ENCODE data around the gene TNFRSF14.

Gene TNFRSF14

DNA sequence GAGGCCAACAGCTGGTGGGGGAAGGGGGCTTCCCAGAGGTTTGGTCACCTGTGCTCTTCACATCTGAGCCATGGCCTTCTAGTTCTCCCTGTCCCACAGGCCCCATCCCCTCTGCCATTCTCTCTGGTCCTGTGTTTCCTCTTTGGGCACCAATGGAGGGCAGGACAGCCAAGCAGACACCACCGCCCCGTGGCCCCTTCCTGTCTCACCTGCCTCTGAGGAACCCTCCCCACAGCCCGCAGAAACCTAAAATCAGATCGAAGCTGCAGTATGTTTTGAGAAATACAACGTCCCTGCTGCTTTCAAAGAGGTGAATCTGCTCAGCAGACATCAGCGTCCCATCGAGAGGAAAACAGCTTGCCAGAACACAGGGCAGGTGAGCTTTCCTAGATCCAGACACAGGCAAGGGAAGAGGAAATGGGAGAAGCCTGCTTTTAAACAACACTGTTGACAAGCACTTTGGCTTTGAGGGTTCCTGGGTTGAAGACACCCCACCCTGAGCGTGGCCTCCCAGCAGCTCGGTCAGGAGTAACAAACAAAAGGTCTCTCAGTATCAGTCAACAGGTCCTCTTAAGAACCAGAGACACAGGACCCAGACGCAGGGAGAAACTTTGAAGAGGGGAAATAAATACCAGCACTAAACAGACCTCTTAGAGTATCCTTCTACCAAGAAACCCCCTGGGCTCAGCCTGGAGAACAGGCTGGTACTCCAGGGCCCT is 32.1 kb upstream of the TNFRSF14 start:
- DNase-seq: no peak

DNA sequence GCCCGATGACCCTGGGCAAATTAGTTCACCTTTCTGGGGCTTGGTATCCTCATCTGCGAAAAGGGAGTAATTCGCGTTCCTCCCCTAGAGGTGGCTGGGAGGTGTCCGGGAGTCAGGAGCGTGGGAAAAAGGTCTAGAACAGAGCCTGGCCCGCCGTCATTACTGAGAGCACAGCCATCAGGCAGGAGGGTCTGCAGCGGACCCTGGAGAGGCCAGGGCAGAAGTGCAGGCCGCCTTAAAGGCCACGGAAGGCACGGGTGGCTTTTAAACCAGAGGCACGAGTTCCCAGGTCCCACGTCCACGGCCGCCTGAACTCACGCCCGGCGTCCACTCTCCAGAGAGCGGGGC is 30.6 kb upstream of the TNFRSF14 start:
- DNase-seq: no peak

DNA sequence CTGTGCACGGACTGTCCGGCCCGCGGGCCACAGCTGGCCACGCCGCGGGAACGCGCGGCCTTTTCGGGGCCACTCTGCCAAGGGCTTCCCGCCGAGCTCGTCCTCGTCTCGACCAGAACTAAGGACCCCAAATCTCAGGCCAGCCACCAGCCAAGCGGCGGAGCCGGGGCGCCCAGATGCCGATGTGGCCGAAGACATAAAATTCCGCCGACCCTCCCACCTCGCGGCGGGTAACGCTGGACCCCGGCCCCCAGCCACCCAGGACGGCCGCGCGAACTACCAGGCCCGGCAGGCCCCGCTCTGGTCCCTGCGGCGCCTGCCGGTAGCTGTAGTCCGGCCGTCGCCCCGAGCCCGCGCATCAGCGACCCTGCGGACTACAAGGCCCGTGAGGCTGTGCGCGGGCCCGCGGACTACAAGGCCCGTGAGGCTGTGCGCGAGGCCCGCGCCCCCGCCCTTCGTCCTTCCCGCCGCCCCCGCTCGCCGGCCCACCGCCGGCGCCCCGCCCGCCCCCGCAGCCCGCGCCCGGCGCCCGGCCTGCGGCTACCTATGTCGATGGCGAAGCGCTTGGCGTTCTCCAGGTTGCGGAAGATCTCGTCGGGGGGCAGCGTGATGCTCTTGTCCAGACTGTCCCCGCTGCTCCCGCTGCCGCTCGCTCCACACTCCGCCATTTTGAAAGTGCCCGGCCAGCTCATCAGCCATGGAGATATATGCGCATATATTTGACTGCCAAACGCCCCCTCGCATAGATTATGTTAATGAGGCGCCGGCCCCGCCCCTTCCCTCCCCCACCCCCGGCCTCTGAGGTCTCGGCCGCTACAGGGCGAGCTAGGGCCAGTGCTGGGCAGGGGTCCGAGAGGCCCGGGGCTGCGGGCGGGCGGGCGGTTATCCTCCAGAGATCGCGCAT is 30.0 kb upstream of the TNFRSF14 start, which contains the start of gene PANK4:
Gene PANK4, minus strand, starts transcription at position 677 of the 904 bp plus-strand sequence. Its CDS starts 9 bp downstream, at position 668.
- DNase-seq: peak; percentile 77

DNA sequence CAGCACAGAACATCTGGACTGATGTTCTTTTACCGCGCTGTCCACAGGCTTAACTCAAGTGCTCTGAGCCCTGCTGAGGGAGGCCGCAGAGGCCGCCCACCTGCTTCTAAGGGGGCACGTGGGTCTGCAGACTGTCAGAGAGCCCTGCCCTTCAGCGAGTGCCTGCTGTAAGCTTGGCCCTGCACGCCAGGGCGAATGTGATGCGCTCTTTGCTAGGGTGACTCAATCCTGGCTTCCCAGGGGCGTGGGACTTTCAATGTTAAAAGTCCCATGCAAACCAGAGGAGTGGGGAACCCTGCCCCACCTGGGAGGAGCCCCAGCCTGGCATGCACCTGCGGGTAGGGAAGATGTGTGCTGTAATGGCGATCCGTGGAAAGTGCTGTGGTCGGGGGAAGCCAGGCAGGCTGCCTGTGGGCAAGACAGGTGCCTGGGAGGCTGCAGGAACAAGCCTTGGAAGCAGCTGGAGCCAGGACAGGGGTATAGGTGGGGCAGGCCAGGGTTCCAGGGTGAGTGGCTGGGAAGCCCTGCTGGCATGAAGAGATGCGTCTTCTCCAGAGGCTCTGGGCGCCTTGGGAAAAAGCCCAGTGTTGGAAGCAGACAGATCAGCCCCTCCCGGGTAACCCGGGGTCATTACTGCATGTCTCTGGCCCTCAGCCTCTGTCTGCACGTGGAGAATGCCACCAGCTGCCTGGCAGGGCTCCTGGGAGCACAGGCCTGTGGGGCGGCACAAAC is 29.2 kb upstream of the TNFRSF14 start:
- peak; percentile 44 for DNase-seq

DNA sequence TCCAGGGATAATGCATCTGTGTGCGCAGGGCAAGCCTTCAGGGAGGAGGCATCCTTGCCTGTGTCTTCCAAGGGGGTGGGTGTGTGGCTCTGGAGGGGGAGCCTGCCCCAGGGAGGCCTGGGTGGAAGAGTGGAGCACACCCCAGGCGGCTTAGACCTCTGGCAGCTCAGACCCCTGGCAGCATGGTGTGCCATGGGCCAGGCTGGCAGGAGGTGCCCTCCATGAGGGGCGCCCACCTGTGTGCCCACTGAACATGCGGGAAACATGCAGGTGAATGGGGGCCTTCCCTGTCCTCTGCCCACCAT is 28.7 kb upstream of the TNFRSF14 start:
- DNase-seq: no peak

DNA sequence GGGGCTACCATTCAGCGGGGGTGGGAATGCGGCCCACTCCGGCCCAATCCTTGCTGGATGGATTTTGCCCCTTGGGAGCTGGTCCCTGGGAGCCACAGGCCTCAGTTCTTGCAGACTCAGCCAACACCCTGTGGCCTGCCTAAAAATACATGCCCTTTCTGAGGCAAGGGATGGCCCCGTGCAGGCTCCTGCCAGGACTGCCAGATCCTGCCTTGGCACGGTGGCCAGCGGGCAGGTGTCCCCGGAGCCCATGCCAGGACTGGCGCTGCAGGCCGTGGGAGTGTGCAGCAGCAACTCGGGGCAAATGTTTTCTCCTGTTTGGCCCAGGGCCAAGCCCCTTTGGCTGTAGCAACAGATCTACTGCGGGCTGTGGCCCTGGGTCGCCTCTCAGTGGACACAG is 28.2 kb upstream of the TNFRSF14 start:
- DNase-seq: no peak

DNA sequence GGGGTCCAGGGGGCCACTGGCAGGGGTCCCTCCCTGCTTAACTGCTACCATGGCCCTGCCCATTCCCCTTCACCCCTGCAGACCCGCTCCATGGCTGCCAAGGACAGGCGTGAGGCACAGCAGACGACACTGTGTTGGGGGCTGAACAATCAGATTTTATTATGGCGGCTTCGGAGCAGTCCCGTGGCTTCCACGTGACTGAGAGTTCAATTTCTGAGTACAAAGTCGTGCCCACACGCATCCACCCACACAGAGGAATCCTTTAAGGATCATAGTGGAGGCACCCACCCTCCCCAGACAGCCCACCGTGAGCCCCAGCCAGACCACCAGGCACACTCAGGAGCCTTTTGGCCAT is 27.6 kb upstream of the TNFRSF14 start:
- DNase-seq: no peak

DNA sequence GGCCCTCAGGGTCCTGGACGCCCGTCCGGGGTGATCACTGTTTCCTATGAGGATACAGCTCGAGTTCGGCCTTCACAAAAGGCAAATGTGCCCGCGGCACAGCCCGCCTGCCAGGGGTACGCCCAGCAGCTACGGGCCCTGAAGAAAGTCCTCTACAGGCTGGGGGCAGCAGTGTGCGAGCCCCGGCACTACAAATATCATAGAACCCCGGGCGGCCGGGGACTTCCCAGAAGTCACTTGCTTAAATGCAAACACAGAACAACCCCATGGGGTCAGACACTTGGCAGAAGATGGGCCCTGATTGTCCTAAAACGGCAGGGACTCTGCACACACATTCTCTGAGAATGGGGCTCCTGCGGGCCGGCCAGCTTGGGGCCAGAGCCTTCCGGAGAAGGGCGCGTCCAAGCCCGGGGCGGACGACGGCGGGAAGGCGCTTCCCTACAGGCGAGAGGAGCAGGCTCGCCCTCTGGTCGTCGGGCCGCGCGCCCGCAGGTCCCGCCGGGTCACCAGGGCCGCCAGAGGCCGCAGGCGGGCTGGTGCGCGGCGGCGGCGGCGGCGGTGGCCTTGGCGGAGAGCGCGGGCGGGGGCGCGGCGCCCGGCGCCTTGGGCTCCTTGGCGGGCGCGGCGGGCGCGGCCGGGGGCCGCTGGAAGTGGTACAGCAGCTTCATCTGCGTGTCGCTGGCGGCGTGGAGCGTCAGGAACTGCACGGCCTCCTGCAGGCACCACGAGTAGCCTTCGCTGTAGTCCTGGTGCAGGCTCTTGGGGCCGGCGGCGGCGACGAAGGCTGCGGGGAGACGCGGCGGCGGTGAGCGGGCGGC is 27.0 kb upstream of the TNFRSF14 start:
- DNase-seq: peak; percentile 38

DNA sequence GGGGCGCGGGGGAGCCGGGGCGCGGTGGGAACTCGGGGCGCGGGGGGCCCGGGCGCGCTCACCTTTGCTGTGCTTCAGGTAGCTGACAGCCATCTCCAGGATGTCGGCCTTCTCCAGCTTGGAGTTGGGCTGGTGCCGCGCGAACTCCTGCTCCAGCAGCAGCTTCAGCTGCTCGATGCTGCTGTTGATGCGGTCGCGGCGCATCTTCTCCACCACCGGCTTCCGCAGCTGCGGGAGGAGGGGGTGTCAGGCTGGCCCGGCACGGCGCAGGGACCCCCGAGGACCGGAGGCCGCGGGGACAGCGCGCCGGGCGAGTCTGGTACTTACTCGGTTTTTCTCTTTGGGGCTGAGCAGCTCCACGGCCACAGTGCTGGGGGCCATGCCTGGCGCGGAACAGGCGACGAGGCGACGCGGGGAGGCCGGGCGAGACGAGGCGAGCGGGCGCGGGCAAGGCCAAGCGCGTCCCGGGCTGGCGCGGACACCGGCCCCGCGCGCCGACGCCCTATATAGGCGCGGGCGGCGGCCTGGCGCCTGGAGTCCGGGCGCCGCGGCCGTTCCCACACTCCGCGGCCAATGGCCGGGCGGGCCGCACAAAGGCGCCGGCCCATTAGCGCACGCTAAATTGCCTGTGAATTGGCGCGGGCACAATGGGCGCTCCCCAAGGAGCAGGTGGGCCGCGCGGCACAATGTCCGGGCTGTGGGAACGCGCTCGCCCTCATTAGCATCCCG is 26.2 kb upstream of the TNFRSF14 start, which contains the start of gene HES5:
Gene HES5, minus strand, starts transcription at position 480 of the 729 bp plus-strand sequence. Its CDS starts 99 bp downstream, at position 381.
- DNase-seq: no peak

DNA sequence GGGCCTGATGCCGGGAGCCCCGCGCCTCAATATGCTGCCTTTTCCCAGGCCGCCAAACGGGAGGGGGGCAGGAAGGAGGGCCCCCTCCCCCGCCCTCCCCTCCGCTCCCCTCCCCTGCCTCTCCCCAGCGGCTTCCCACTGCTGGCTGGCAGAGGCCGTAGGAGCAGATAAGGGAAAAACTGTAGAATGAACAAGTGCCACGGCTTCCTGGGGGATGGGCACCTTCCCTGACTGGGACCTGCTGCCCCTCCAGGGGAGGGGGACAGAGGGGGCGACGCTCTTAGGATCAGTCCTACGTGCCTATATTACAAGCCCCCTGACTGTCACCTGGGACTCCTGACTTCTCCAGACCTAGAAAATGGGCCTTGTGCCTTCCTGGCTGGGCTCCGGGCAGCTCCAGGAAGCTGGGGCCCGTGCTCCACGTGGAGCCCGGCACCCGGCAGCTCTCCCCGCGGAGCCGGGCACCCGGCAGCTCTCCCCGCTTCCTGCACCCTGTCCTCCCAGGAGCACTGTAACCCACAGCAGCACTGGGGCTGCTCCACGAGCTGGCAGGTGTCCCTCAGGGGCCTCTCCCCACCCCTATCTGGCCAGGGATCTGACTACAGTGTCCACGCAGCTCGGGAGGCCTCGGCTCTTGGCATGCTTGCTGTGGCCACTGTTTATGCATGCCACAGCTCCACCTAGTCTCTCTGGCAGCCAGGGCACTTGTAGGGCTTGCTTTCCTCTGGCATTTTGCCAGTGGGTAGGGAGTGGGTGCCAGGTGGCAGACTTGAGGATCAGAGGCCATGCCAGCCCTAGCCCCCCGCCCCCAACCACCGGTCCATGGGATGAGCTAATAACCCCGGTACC is 25.4 kb upstream of the TNFRSF14 start:
- no peak for DNase-seq

DNA sequence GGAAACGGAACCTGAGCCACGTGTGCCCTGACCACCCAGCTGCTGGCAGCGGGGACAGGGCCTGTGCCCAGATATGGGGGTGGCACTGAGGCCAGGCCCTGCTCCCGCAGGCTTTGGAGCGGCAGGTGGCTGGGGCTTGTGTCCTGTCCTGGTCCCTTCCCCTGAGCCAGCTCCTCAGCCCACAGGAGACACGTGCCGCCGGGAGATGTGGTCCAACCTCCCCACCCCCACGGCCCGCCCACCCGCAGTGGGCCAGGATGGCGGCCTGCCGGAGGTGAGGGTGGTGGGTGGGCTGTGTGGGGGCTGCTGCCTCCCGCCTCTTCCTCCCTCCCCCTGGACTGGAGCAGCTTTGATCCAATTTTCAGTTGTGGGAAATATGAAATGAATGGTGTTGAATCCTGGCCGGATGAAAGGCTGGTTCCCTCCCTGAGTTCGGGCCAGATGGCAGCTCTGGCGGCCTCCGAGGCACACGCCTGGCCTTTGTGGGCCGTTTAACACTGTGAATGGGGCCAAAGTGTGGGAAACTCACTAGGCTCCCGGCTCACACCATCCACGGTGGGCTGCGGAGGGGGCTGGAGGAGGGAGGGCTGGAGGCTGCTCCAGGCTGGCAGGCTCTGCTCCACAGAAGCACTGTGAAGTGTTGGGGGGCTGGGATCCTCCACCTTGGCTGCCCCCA is 23.5 kb upstream of the TNFRSF14 start:
- no peak for DNase-seq

DNA sequence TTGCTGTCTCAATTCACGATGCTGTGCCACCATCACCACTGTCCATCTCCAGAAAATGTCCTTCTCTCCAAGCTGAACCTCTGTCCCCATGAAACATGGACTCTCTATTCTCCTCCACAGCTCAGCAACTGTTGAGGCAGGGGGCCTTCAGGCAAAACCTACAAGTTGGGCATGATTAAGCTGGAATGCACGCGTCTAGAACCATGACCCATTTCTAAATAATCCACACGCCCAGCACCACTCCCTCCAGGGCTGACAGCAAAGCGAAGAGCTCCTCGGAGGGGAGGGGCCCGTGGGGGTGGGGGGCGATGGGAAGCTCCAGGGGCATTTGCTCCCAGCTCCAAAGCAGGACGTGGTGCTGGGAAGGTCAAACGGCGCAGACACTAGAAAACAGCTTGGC is 22.8 kb upstream of the TNFRSF14 start:
- no peak for DNase-seq

DNA sequence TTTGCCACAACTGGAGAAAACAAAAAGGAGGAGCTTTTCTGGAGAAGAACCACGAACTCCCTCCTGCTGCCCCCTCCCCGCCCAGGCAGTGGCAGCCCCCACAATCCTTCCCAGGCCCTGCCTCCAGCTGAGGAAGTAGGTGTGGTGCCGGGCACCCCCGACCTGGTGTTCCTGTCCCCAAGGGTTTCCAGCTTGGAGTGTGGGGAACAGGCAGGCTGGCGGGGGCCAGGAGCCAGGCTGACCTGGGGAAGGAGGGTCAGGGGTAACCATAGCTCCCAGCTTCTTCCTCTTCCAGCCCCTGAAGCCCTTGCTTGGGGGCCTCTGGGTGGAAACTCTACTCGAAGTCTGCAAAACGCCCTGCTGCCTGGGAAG is 21.9 kb upstream of the TNFRSF14 start:
- DNase-seq: no peak

DNA sequence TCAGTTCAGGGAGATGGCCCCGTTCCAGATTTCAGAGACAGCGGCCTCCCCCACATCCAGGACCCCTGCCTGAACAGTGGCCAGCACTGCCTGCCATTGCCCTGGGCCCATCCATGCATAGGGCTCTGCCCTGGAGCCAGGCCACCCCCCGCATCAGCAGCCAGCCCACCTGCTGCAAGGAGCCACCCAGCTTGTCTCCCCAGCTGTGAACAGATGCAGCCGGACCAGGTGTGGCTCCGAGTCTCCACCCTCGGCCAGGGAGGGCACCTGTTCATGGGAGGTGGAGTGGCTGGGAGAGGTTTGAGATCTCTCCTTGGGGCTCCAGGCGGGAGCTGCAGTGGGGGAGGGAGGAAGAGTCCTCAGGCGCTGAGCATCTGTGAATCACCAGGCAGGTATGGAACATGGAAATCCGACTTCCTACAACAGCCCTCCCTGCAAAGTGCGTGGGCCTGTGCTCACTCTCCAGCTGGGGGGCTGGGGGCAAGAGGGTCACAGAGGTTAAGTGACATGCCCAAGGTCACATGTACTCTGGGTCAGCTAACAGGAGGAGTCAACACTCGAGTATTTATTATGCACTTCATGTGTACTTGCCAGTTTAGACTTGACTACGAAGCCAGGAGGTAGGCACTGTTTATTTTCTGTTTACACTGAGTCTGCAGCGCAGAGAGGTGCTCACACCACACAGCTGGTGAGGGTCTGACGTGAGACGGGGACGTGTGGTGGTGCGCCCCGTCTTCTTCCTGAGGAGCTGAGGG is 21.3 kb upstream of the TNFRSF14 start:
- no peak for DNase-seq

DNA sequence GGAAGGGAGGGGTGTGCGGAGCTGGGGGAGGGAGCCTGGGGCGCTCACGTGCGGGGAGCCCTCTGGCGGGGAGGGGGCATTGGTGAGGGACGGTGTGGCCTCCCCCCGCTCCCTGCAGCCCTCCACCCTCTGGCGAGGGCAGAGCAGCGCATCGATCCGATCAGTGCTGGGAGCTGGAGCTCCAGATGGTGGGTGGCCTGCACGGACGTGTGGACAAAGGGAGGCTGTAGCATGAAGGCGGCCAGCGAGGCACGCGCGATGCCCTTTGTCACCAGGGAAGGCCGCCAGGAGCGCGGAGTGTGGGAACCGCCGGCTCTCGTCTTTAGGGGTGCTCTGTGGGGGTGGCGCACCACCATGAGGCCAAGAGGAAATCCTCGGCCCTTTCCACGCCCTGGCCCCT is 20.7 kb upstream of the TNFRSF14 start:
- DNase-seq: no peak

DNA sequence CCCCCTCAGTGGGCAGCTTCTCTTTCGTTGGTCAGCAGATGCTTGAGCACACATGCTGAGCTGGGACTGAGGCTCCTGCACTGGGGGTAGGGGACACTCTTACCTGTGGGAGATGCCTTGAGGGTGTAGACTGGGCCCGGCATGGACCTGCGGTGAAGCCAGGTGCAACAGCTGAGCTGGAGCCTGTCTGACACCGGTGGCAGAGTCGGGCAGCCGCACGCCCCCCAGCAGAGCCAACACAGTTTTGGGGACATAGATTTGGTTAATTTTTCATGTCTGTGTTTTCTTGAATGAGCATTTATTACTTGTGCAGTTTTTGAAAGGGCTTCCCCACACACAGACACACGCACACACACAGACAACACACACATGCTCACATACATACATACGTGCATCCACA is 20.2 kb upstream of the TNFRSF14 start:
- DNase-seq: no peak

DNA sequence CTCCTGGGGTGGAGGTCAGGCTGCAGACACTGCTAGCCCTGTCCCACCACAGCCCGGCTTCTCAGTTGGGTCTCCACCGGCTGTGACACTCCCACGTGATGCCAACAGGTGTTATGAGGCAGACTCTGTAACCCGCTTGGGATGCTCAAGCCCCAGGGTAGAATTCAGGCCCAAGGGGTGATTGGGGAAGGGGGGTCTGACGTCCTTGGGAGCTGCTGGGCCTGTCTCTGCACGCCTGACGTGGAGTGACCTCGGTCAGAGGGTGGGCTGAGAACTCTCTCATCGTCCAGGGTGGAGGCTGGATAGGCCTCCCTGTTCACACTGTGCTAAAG is 18.4 kb upstream of the TNFRSF14 start:
- DNase-seq: no peak

DNA sequence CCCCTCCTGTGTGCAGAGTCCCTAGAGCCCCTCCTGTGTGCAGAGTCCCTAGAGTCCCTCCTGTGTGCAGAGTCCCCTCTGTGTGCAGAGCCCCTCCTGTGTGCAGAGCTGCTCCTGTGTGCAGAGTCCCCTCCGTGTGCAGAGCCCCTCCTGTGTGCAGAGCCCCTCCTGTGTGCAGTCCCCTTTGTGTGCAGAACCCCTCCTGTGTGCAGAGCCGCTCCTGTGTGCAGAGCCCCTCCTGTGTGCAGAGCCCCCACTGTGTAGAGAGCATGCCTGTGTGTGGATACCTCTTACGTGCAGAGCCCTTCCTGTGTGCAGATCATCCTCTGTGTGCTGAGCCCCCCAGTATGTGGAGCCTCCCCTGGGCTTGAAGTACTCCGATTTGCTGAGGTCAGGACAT is 17.8 kb upstream of the TNFRSF14 start:
- DNase-seq: no peak

DNA sequence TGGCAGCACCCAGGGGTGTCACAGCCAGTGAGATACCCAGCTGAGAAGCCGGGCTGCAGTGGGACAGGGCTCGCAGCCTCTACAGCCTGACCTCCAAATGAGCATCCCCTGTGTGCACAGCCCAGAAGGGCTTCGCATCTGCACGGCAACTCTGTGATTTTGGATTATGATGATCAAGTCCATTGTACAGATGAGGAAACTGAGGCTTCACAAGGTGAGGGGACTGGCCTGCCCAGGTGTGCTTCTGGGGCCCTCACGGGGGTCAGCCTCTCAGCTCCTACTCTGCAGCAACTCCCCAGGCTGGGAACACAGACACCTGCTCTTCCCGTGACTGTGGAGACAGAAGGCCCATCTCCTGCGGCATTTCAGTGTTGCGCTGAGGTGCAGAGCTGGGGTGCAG is 17.3 kb upstream of the TNFRSF14 start:
- no peak for DNase-seq

DNA sequence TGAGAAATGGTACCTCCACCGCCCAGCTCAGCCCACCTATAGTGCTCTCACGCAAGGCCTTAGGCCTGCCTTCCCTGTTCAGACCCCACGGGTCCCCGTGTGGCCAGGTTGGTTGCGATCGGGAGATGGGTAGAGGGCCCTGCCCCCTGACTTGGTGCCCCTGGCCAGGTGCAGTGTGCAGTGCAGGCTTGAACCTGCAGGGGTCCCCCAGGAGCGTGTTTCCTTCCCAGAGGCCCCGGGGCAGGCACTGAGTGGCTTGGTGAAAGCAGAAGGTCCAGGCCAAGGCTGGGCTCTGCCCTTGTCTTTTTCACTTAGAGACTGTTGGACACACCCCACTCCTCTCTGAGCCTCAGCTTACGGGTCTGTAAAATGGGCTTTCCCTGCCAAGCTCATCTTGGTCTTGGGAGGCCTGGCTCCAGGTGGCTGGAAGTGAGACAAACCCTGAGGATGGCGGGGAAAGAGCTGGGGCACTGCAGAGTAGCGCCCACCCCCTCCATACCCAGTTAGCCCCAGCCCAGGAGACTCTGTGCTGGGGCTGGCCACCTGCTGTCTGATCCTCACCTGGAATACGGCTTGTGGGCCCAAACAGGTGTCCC is 16.8 kb upstream of the TNFRSF14 start:
- DNase-seq: no peak
